Stimulated activated CD8-positive, alpha-beta memory T cell treated with anti-CD3 and anti-CD28 coated beads, Interleukin-15, amount 100 ng/mL, for 48 hours (primary cell): Measurements from ENCODE around the gene BRINP2.

Source experiments
- DNase-seq, 2 donors: peaks; one replicate each; pipeline ENCODE4 v3.0.0-alpha.2; 2020; ENCODE audit warnings: low read depth in 2 of 2

BRINP2 gene

GRCh38 chr1:177165069-177165439 is 5.7 kb upstream of the BRINP2 start:
- no peak for DNase-seq

GRCh38 chr1:177171536-177172123 is 872 bp downstream of the BRINP2 start:
- no peak for DNase-seq

- DNase-seq = no peak
Measured at GRCh38 chr1:177172272-177172671, 1.5 kb downstream of the BRINP2 start.

GRCh38 chr1:177172866-177173265 is 2.1 kb downstream of the BRINP2 start:
- no peak for DNase-seq

GRCh38 chr1:177173976-177174375 is 3.2 kb downstream of the BRINP2 start:
- no peak for DNase-seq

- no peak for DNase-seq
Measured at GRCh38 chr1:177174921-177175634, 4.3 kb downstream of the BRINP2 start.

- DNase-seq = no peak
Measured at GRCh38 chr1:177181280-177181630, 10.5 kb downstream of the BRINP2 start.

GRCh38 chr1:177181631-177182291 is 11.0 kb downstream of the BRINP2 start:
- peak; percentile 12 to 15 for DNase-seq

GRCh38 chr1:177183836-177184235 is 13.1 kb downstream of the BRINP2 start:
- DNase-seq = no peak

GRCh38 chr1:177185209-177185608 is 14.5 kb downstream of the BRINP2 start:
- no peak for DNase-seq

GRCh38 chr1:177186639-177187038 is 15.9 kb downstream of the BRINP2 start:
- no peak for DNase-seq

- no peak for DNase-seq
Measured at GRCh38 chr1:177190308-177190970, 19.7 kb downstream of the BRINP2 start.

- no peak for DNase-seq
Measured at GRCh38 chr1:177198243-177198642, 27.5 kb downstream of the BRINP2 start.

GRCh38 chr1:177200290-177200689 is 29.5 kb downstream of the BRINP2 start:
- no peak for DNase-seq

GRCh38 chr1:177206831-177207355 is 36.1 kb downstream of the BRINP2 start:
- no peak for DNase-seq

GRCh38 chr1:177208920-177209319 is 38.2 kb downstream of the BRINP2 start:
- no peak for DNase-seq

GRCh38 chr1:177209357-177209756 is 38.6 kb downstream of the BRINP2 start:
- DNase-seq = no peak

GRCh38 chr1:177210071-177210470 is 39.3 kb downstream of the BRINP2 start:
- DNase-seq = no peak

GRCh38 chr1:177211231-177211630 is 40.5 kb downstream of the BRINP2 start:
- no peak for DNase-seq

GRCh38 chr1:177216587-177217202 is 45.9 kb downstream of the BRINP2 start:
- DNase-seq = no peak

GRCh38 chr1:177219554-177220458 is 49.0 kb downstream of the BRINP2 start:
- DNase-seq = no peak
